K562 (cell line): ENCODE measurements around the gene VWA7. TPM values are rescaled to one million over a fixed set of nuclear protein-coding genes. Genes with fewer than 3 reads are reported as not detected.

Experiments
- ATAC-seq: fragments of 200-7000 bp; cut with Tn5 transposase; 3 replicates; pipeline ENCODE4 v1.9.1; 2020; ENCODE audit warnings: moderate library complexity
- BruUV-seq: library from RNA; stranded (reverse); fragments of 400-500 nt; replicated peaks from 2 replicates; lab custom pipeline; 2021; lab: Mats Ljungman, UMichigan
- CTCF ChIA-PET: fragments of 300-600 bp; formaldehyde crosslinking; extraction: SDS; loops from one replicate; lab custom pipeline; 2021; ENCODE audit warnings: low intra/inter-chr PET ratio; lab: Yijun Ruan, JAX
- POLR2A ChIA-PET: fragments of 300-600, 350-650 bp; sonication (Branson Sonifier 250); formaldehyde crosslinking; extraction: SDS; loops from one replicate; lab custom pipeline; 2021; ENCODE audit warnings: antibody characterized with exemption, inconsistent platforms; lab: Yijun Ruan, JAX
- DNase-seq, 4 experiments: peaks; one replicate each; pipeline versions ENCODE4 v3.0.0 to v3.0.0-alpha.2; 2011 to 2018; ENCODE audit warnings: low spot score in 3 of 4, mixed read lengths in 3 of 4; ENCODE audit errors: extremely low read depth in 1 of 4
- FAIRE-seq: peaks from 2 replicates; lab custom pipeline; 2011; peaks lifted over from hg19 to GRCh38; lab: Jason Lieb, UNC
- H2AFZ ChIP-seq: 2 replicates; pipeline ENCODE4 v1.6.0; 2011; ENCODE audit warnings: low read depth, low read length, control low read depth, inconsistent platforms
- H3K27ac ChIP-seq: fragments of 200-600 bp; 3 replicates; pipeline ENCODE4 v1.8.0; 2011; ENCODE audit warnings: low read depth, mild to moderate bottlenecking, control low read depth, inconsistent platforms, low read length, moderate library complexity, mixed read lengths; ENCODE audit errors: extremely low read depth
- H3K27me3 ChIP-seq, 2 experiments: fragments of 300-600 bp in 1 of 2; 2 replicates in 1 of 2; 3 replicates in 1 of 2; pipeline versions ENCODE4 v1.6.0 to v1.8.0; 2011; ENCODE audit warnings: inconsistent platforms in 2 of 2, low read length in 2 of 2, mild to moderate bottlenecking in 1 of 2, mixed read lengths in 1 of 2, moderate library complexity in 1 of 2; ENCODE audit not compliant: control insufficient read depth in 2 of 2, insufficient read depth in 2 of 2
- H3K36me3 ChIP-seq: fragments of 300-600 bp; 3 replicates; pipeline ENCODE4 v1.8.0; 2011; ENCODE audit warnings: mild to moderate bottlenecking, low read length, inconsistent platforms; ENCODE audit not compliant: control insufficient read depth, insufficient read depth
- H3K4me1 ChIP-seq, 2 experiments: fragments of 200-600 bp in 1 of 2; replicated peaks in 1 of 2; 2 replicates in 1 of 2; 3 replicates in 1 of 2; pipeline versions ENCODE4 v1.5.1 to v1.8.0; 2011; ENCODE audit warnings: inconsistent platforms in 2 of 2, low read length in 2 of 2, mild to moderate bottlenecking in 1 of 2, mixed read lengths in 1 of 2, moderate library complexity in 1 of 2; ENCODE audit not compliant: control insufficient read depth in 2 of 2, insufficient read depth in 2 of 2
- H3K4me2 ChIP-seq: 2 replicates; pipeline ENCODE4 v1.6.1; 2011; ENCODE audit warnings: low read length, control low read depth, inconsistent platforms, mixed read lengths; ENCODE audit not compliant: insufficient read depth
- H3K4me3 ChIP-seq: fragments of 200-600 bp; sonication (generic), shearing (Covaris generic); 2 replicates; pipeline ENCODE4 v1.5.1; 2016; ENCODE audit warnings: control low read depth, inconsistent platforms
- H3K79me2 ChIP-seq: fragments of 200-600 bp; 3 replicates; pipeline ENCODE4 v1.8.0; 2011; ENCODE audit warnings: low read length, inconsistent platforms; ENCODE audit not compliant: control insufficient read depth, insufficient read depth
- H3K9ac ChIP-seq, 2 experiments: 2 replicates each; pipeline versions ENCODE4 v1.6.0 to v1.6.1; 2011; ENCODE audit warnings: low read depth in 2 of 2, low read length in 2 of 2, control low read depth in 1 of 2, inconsistent platforms in 1 of 2, mild to moderate bottlenecking in 1 of 2, mixed read lengths in 1 of 2; ENCODE audit not compliant: insufficient read depth in 1 of 2
- H3K9me1 ChIP-seq: one replicate; pipeline ENCODE4 v1.6.0; 2011; ENCODE audit warnings: inconsistent platforms, mild to moderate bottlenecking, low read length, moderate library complexity; ENCODE audit not compliant: control insufficient read depth, insufficient read depth
- H3K9me3 ChIP-seq: replicated peaks from 2 replicates; pipeline ENCODE4 v1.5.1; 2011; ENCODE audit warnings: low read depth, low read length, inconsistent platforms; ENCODE audit not compliant: control insufficient read depth, insufficient read depth
- H4K20me1 ChIP-seq: replicated peaks from 2 replicates; pipeline ENCODE4 v1.6.1; 2011; ENCODE audit warnings: low read length, inconsistent platforms, mixed read lengths; ENCODE audit not compliant: control insufficient read depth, insufficient read depth
- BCL6 ChIP-seq: fragments of 250-450 bp; sonication (Bioruptor Pico); IDR thresholded peaks from 2 replicates; pipeline ENCODE4 v1.4.0; 2020
- BRD4 ChIP-seq: fragments of 200-600 bp; sonication (generic); IDR thresholded peaks from 2 replicates; pipeline ENCODE4 v1.6.1; 2017; ENCODE audit warnings: inconsistent platforms
- CBFA2T2 ChIP-seq: fragments of 450-650 bp; conservative IDR thresholded peaks from 2 replicates; pipeline ENCODE4 v1.6.1; 2017; ENCODE audit warnings: mild to moderate bottlenecking
- CEBPB ChIP-seq: fragments of 450-650 bp; IDR thresholded peaks from 2 replicates; pipeline ENCODE4 v1.6.1; 2016; ENCODE audit warnings: missing genetic modification characterization, missing compliant biosample characterization
- CTBP1 ChIP-seq: fragments of 450-650 bp; IDR thresholded peaks from 2 replicates; pipeline ENCODE4 v1.6.1; 2016; ENCODE audit warnings: borderline replicate concordance
- FOXA3 ChIP-seq, 2 experiments: fragments of 450-650 bp in 1 of 2; sonication (generic) in 1 of 2; formaldehyde crosslinking; IDR thresholded peaks in 1 of 2; conservative IDR thresholded peaks in 1 of 2; 2 replicates each; pipeline versions ENCODE4 v1.4.0 to v1.8.0; 2020 to 2022; ENCODE audit warnings: mild to moderate bottlenecking in 2 of 2, missing genetic modification reagents in 1 of 2
- KLF16 ChIP-seq: IDR thresholded peaks from 2 replicates; pipeline ENCODE4 v1.6.1; 2016; ENCODE audit warnings: antibody characterized with exemption
- MAZ ChIP-seq, 2 experiments: fragments of 450-650 bp in 1 of 2; sonication (generic) in 1 of 2; formaldehyde crosslinking; IDR thresholded peaks in 1 of 2; conservative IDR thresholded peaks in 1 of 2; 2 replicates each; pipeline versions ENCODE4 v1.4.0 to v1.5.0; 2020; ENCODE audit warnings: mild to moderate bottlenecking in 1 of 2, missing genetic modification reagents in 1 of 2
- MEF2A ChIP-seq: IDR thresholded peaks from 2 replicates; pipeline ENCODE4 v1.6.1; 2011; ENCODE audit warnings: low read depth, mild to moderate bottlenecking, low read length, moderate library complexity; ENCODE audit not compliant: control insufficient read depth
- MYBL2 ChIP-seq, 2 experiments: fragments of 450-650 bp in 1 of 2; sonication (generic) in 1 of 2; formaldehyde crosslinking in 1 of 2; IDR thresholded peaks; 2 replicates each; pipeline versions ENCODE4 v1.6.1 to v1.8.1; 2017 to 2022; ENCODE audit warnings: borderline replicate concordance in 1 of 2, inconsistent platforms in 1 of 2, low read depth in 1 of 2, mild to moderate bottlenecking in 1 of 2, missing genetic modification reagents in 1 of 2, moderate library complexity in 1 of 2
- NUFIP1 ChIP-seq: fragments of 450-650 bp; IDR thresholded peaks from 2 replicates; pipeline ENCODE4 v1.6.1; 2018; ENCODE audit not compliant: partially characterized antibody
- SMAD4 ChIP-seq: fragments of 250-450 bp; sonication (Bioruptor Pico); conservative IDR thresholded peaks from 2 replicates; pipeline ENCODE4 v1.8.0; 2021; ENCODE audit warnings: inconsistent platforms, mild to moderate bottlenecking, moderate library complexity
- TSHZ1 ChIP-seq: fragments of 250-450 bp; sonication (Bioruptor Pico); IDR thresholded peaks from 2 replicates; pipeline ENCODE4 v1.4.0; 2020; ENCODE audit warnings: mild to moderate bottlenecking, moderate library complexity
- U2AF1 ChIP-seq: fragments of 200-400 bp; formaldehyde crosslinking; optimal IDR thresholded peaks from 2 replicates; pipeline ENCODE3; 2017; ENCODE audit warnings: mild to moderate bottlenecking, low read depth, low read length, moderate library complexity
- ZKSCAN1 ChIP-seq: fragments of 150-350 bp; IDR thresholded peaks from 2 replicates; pipeline ENCODE4 v1.6.1; 2016; ENCODE audit warnings: low read depth, low read length
- ZNF197 ChIP-seq: fragments of 200-800 bp; sonication (Bioruptor generic); IDR thresholded peaks from 2 replicates; pipeline ENCODE4 v1.6.1; 2016; ENCODE audit warnings: low read depth, missing genetic modification characterization, missing compliant biosample characterization
- ZNF23 ChIP-seq: fragments of 250-450 bp; sonication (Bioruptor Pico); IDR thresholded peaks from 2 replicates; pipeline ENCODE4 v1.4.0; 2020; ENCODE audit warnings: mild to moderate bottlenecking
- ZNF232 ChIP-seq: sonication (generic); formaldehyde crosslinking; IDR thresholded peaks from 2 replicates; pipeline ENCODE4 v1.8.0; 2022; ENCODE audit warnings: mild to moderate bottlenecking, missing genetic modification reagents
- ZNF76 ChIP-seq: fragments of 250-450 bp; sonication (Bioruptor Pico); IDR thresholded peaks from 2 replicates; pipeline ENCODE4 v1.4.0; 2020; ENCODE audit warnings: mild to moderate bottlenecking, moderate library complexity, borderline replicate concordance
- ZSCAN29 ChIP-seq: fragments of 450-650 bp; IDR thresholded peaks from 2 replicates; pipeline ENCODE4 v1.6.1; 2017
- WGBS: fragments of 100-300 bp; shearing (Covaris generic); methylation state at CpG from one replicate; pipeline ENCODE4 v1.1.6; 2016; ENCODE audit warnings: low coverage, mixed read lengths; ENCODE audit not compliant: insufficient coverage; ENCODE audit errors: missing lambda C conversion rate; 5-methylcytosine and 5-hydroxymethylcytosine counted together
- in situ Hi-C: fragments of 300-500 bp; cut with MboI; formaldehyde crosslinking; loops from 4 replicates; pipeline ENCODE4 v1.15.0; 2018; ENCODE audit warnings: inconsistent platforms, mixed read lengths
- intact Hi-C: fragments of 100-400 bp; cut with micrococcal nuclease; formaldehyde crosslinking; loops from 2 replicates; pipeline ENCODE4 v1.14.2; 2022
- polyA plus RNA-seq, 8 experiments: library from polyadenylated mRNA; depleted of rRNA in 4 of 8; stranded (reverse) in 5 of 8; unstranded in 3 of 8; fragments of >200 nt; fragmentation: Nextera tagmentation in 2 of 8; fragmentation: Illumina TruSeq in 1 of 8; extraction: Ambion mirVana in 2 of 8; extraction: Trizol in 1 of 8; gene quantifications; 2 replicates each; pipeline versions ENCODE4 v1.2.1 to v1.2.3, GENCODE V29; 2011 to 2014; ENCODE audit warnings: inconsistent platforms in 1 of 8, missing spikeins in 1 of 8
- total RNA-seq, 7 experiments: library from RNA; depleted of rRNA in 6 of 7; stranded (reverse); fragments of >200 nt in 6 of 7; fragmentation: Illumina TruSeq in 2 of 7; extraction: Trizol in 2 of 7; gene quantifications; 2 replicates each; pipeline versions ENCODE4 v1.2.1 to v1.2.3, GENCODE V29; 2011 to 2021; ENCODE audit warnings: low replicate concordance in 1 of 7

The VWA7 gene
- total and polyA plus RNA-seq, 9 of the 15 experiments (the other 6 are each of a cell fraction or from before 2014, with no cell fraction given): 0.18 to 2.9 (median 0.95) TPM

- DNase-seq (peak in 1 of 4 experiments; percentile 62), FAIRE-seq (peak; percentile 35), ATAC-seq (peak; percentile 68)
- H3K4me1 ChIP-seq: peaks cover 5 to 15% of the 10 kb centered on the region in 2 experiments
- no peaks in the 10 kb centered on the region for H3K9me3 ChIP-seq
- in situ Hi-C loops: no loop called here
- peak overlapping the region; percentile 6 to 36; a peak in 3 of 4 replicates for H3K9ac ChIP-seq
- intact Hi-C loops: no loop called here
- peak overlapping the region; percentile 4; the same call in 1 of the 2 replicates for H2AFZ ChIP-seq
- no peak overlapping the region for H3K4me3 ChIP-seq
- H3K27ac ChIP-seq: peak overlapping the region; percentile 37; the same call in 2 of the 3 replicates
- no peaks in the 10 kb centered on the region for H4K20me1 ChIP-seq
- no peaks in the 10 kb centered on the region for H3K27me3 ChIP-seq
- 28% methylated on average over 7 of the region's 7 CpGs for WGBS
- H3K36me3 ChIP-seq: peaks cover 33% of the 10 kb centered on the region
- H3K79me2 ChIP-seq: no peaks in the 10 kb centered on the region
- peaks cover 4% of the 10 kb centered on the region for H3K9me1 ChIP-seq
- CTCF ChIA-PET: no interaction called here
- POLR2A ChIA-PET: interaction anchor here (0.6 to 7.7 kb wide), 9 partner anchors 9 to 56 kb away, joined by 3 to 108 read pairs (median 4); partner anchors contain the start of genes CLIC1, DDAH2, MSH5 and VARS1
- no TSS peak for BruUV-seq
- no peak overlapping the region for H3K4me2 ChIP-seq
- no peak for TF ChIP-seq CBFA2T2
- TF ChIP-seq MYBL2 (IDR thresholded peaks at IDR 0.05; ENCODE audit: low read depth): peak; percentile 60
- no peak for TF ChIP-seq MYBL2 (CRISPR knock-in tag; IDR thresholded peaks at IDR 0.05; ENCODE audit: borderline replicate concordance)
- no peak for TF ChIP-seq ZNF23 (CRISPR knock-in tag)
- no peak for TF ChIP-seq BCL6 (CRISPR knock-in tag)
- TF ChIP-seq KLF16: no peak
- TF ChIP-seq ZNF76 (CRISPR knock-in tag): no peak
- no peak for TF ChIP-seq CTBP1
- no peak for TF ChIP-seq TSHZ1 (CRISPR knock-in tag)
- TF ChIP-seq ZNF197: no peak
- TF ChIP-seq MAZ (CRISPR knock-in tag; conservative IDR thresholded peaks at IDR 0.05 in 1 of 2, IDR thresholded peaks at IDR 0.05 in 1 of 2): peak in 1 of 2 experiments; percentile 36; a peak in 1 of 4 replicates
- TF ChIP-seq ZSCAN29: no peak
- TF ChIP-seq SMAD4 (CRISPR knock-in tag): 0 out of 2 replicates have a peak, but pooled peaks have one; percentile 34
- TF ChIP-seq BRD4: no peak
- TF ChIP-seq FOXA3 (CRISPR knock-in tag; conservative IDR thresholded peaks at IDR 0.05 in 1 of 2, IDR thresholded peaks at IDR 0.05 in 1 of 2): peak in 1 of 2 experiments; percentile 75; a peak in 1 of 4 replicates
- no peak for TF ChIP-seq NUFIP1
- TF ChIP-seq CEBPB: no peak
- no peak for TF ChIP-seq MEF2A
- no peak for TF ChIP-seq U2AF1
- 0 out of 2 replicates have a peak, but pooled peaks have one; percentile 10 for TF ChIP-seq ZNF232
- peak; percentile 93 for TF ChIP-seq ZKSCAN1
Observed at GRCh38 chr6:31750411-31751022, 26.6 kb downstream of the VWA7 start.
